HepG2 (cell line): ENCODE data around the gene ZKSCAN8. TPM values are rescaled to one million over a fixed set of nuclear protein-coding genes. Genes with fewer than 3 reads are reported as not detected.
A peak's percentile ranks its signal among the peaks of the same experiment; 100 is the strongest.

ENCODE experiments used
- CBFB ChIP-seq: sonication (generic); formaldehyde crosslinking; IDR thresholded peaks from 2 replicates; pipeline ENCODE4 v1.4.0; 2020; ENCODE audit warnings: missing genetic modification reagents
- CBX1 ChIP-seq: IDR thresholded peaks from one replicate; pipeline ENCODE4 v1.6.1; 2016; ENCODE audit warnings: antibody characterized with exemption, low read depth
- CSRNP1 ChIP-seq: sonication (generic); formaldehyde crosslinking; IDR thresholded peaks from 2 replicates; pipeline ENCODE4 v1.8.1; 2023; ENCODE audit warnings: mild to moderate bottlenecking, missing genetic modification reagents
- MAX ChIP-seq: IDR thresholded peaks from 2 replicates; pipeline ENCODE4 v1.6.1; 2012; ENCODE audit warnings: inconsistent platforms
- MNT ChIP-seq: fragments of 450-650 bp; IDR thresholded peaks from 2 replicates; pipeline ENCODE4 v1.6.1; 2016
- NFAT5 ChIP-seq: sonication (generic); formaldehyde crosslinking; IDR thresholded peaks from 2 replicates; pipeline ENCODE4 v1.4.0; 2020; ENCODE audit warnings: missing genetic modification reagents
- ZNF318 ChIP-seq: sonication (generic); formaldehyde crosslinking; IDR thresholded peaks from 2 replicates; pipeline ENCODE4 v1.4.0; 2020; ENCODE audit warnings: mild to moderate bottlenecking, missing genetic modification reagents
- ZNF703 ChIP-seq: sonication (generic); formaldehyde crosslinking; IDR thresholded peaks from 2 replicates; pipeline ENCODE4 v1.5.1; 2020; ENCODE audit warnings: missing genetic modification reagents, mild to moderate bottlenecking, moderate library complexity, borderline replicate concordance
- ZSCAN30 ChIP-seq: sonication (generic); formaldehyde crosslinking; IDR thresholded peaks from 2 replicates; pipeline ENCODE4 v1.5.0; 2020; ENCODE audit warnings: mild to moderate bottlenecking, missing genetic modification reagents
- polyA plus RNA-seq, 8 experiments: library from polyadenylated mRNA; depleted of rRNA in 3 of 8; stranded (reverse) in 7 of 8; unstranded in 1 of 8; fragments of >200 nt; fragmentation: Illumina TruSeq in 4 of 8; extraction: Trizol in 4 of 8; gene quantifications; 2 replicates each; pipeline versions ENCODE4 v1.2.1 to v1.2.3, GENCODE V29; 2011 to 2016; ENCODE audit warnings: low read depth in 4 of 8, missing spikeins in 1 of 8, mixed read lengths in 1 of 8; ENCODE audit not compliant: insufficient read depth in 1 of 8
- total RNA-seq, 5 experiments: library from RNA; depleted of rRNA; stranded (reverse); fragments of >200 nt; fragmentation: Illumina TruSeq; extraction: Trizol; gene quantifications; 2 replicates each; pipeline ENCODE4 v1.2.3, GENCODE V29; 2016; ENCODE audit warnings: low read depth in 1 of 5

Gene ZKSCAN8
- total and polyA plus RNA-seq, 2 of the 13 experiments (the other 11 are each of a cell fraction or from before 2014, with no cell fraction given): 12.4 to 20.9 TPM

- TF ChIP-seq MNT (no peak), CBFB (CRISPR knock-in tag) (peak; percentile 55; the same call in 1 of the 2 replicates), MAX (peak; percentile 64; the same call in 1 of the 2 replicates), ZNF318 (CRISPR knock-in tag) (peak; percentile 87), ZSCAN30 (no peak), NFAT5 (peak; percentile 67; the same call in 1 of the 2 replicates), ZNF703 (CRISPR knock-in tag) (no peak), CBX1 (peak; percentile 30), CSRNP1 (peak; percentile 69; the same call in 1 of the 2 replicates)
These were observed 19.9 kb downstream of the ZKSCAN8 start (continued) for GRCh38 chr6:28161410-28162079.
